Lower leg skin (tissue), 4 donors: ENCODE data around the gene NUP62. TPM values are rescaled to one million over a fixed set of nuclear protein-coding genes. Genes with fewer than 3 reads are reported as not detected.

Experiments
- DNase-seq, 2 donors: peaks; one replicate each; pipeline ENCODE4 v3.0.0-alpha.2; 2019; ENCODE audit warnings: low spot score in 2 of 2
- H3K4me3 ChIP-seq: fragments of 200-600 bp; sonication (generic); 2 replicates; pipeline ENCODE4 v1.5.1; 2017; ENCODE audit warnings: mild to moderate bottlenecking, low read depth; ENCODE audit not compliant: poor library complexity, severe bottlenecking
- CTCF ChIP-seq, 3 donors: fragments of 450-650 bp; IDR thresholded peaks; one replicate each; pipeline ENCODE4 v1.5.1; 2016; ENCODE audit warnings: antibody characterized with exemption in 3 of 3, mild to moderate bottlenecking in 3 of 3, moderate library complexity in 2 of 3
- POLR2A ChIP-seq, 2 donors: fragments of 450-650 bp; IDR thresholded peaks; one replicate each; pipeline ENCODE4 v1.6.1; 2016 to 2017; ENCODE audit warnings: antibody characterized with exemption in 2 of 2, mild to moderate bottlenecking in 1 of 2, moderate library complexity in 1 of 2
- WGBS, 2 donors: methylation state at CpG; one replicate each; pipeline ENCODE4 v1.1.5; 2018; 5-methylcytosine and 5-hydroxymethylcytosine counted together
- intact Hi-C: fragments of 100-400 bp; cut with DNase I; formaldehyde crosslinking; loops from one replicate; pipeline ENCODE4 v1.15.0; 2023; ENCODE audit warnings: low total_unique reads
- total RNA-seq, 4 donors: library from RNA; depleted of rRNA; stranded (reverse); fragments of >200 nt; gene quantifications; one replicate each; pipeline ENCODE4 v1.1.0, GENCODE V29; 2016

NUP62 gene
- total RNA-seq, 4 donors from 2014 or later = 36.4 to 45.5 (median 41.1) TPM

- no peak overlapping the region for H3K4me3 ChIP-seq
- DNase-seq = no peak
- 81 to 86% methylated on average over 10 of the region's 10 CpGs for WGBS, 2 donors
- no peak for TF ChIP-seq POLR2A (IDR thresholded peaks at IDR 0.05)
- no peak for TF ChIP-seq CTCF (IDR thresholded peaks at IDR 0.05)
- intact Hi-C loops = no loop called here
Observed at GRCh38 chr19:49957262-49957915, 28.1 kb upstream of the NUP62 start.

- no peak for DNase-seq
- intact Hi-C loops = no loop called here
- WGBS, 2 donors = 78 to 81% methylated on average over 9 of the region's 9 CpGs
- H3K4me3 ChIP-seq = no peak overlapping the region
- TF ChIP-seq CTCF (IDR thresholded peaks at IDR 0.05) = no peak
- TF ChIP-seq POLR2A (IDR thresholded peaks at IDR 0.05) = no peak
Observed at GRCh38 chr19:49956115-49956495, 26.8 kb upstream of the NUP62 start.

- DNase-seq = no peak
- 71 to 79% methylated on average over 11 of the region's 11 CpGs for WGBS, 2 donors
- H3K4me3 ChIP-seq = no peak overlapping the region
- TF ChIP-seq CTCF (IDR thresholded peaks at IDR 0.05) (no peak), POLR2A (IDR thresholded peaks at IDR 0.05) (no peak)
- intact Hi-C loops = no loop called here
Observed at GRCh38 chr19:49954933-49955332, 25.6 kb upstream of the NUP62 start.

GRCh38 chr19:49954092-49954829, 25.0 kb upstream of the NUP62 start:
- intact Hi-C loops = no loop called here
- TF ChIP-seq POLR2A (IDR thresholded peaks at IDR 0.05) (no peak), CTCF (IDR thresholded peaks at IDR 0.05) (no peak)
- no peak for DNase-seq
- WGBS, 2 donors = 18 to 24% methylated on average over 12 of the region's 12 CpGs
- H3K4me3 ChIP-seq = no peak overlapping the region

- no peak for DNase-seq
- no peak overlapping the region for H3K4me3 ChIP-seq
- TF ChIP-seq CTCF (IDR thresholded peaks at IDR 0.05) (no peak), POLR2A (IDR thresholded peaks at IDR 0.05) (no peak)
- intact Hi-C loops = no loop called here
- WGBS, 2 donors = 62 to 67% methylated on average over 7 of the region's 7 CpGs
Observed at GRCh38 chr19:49953416-49953815, 24.1 kb upstream of the NUP62 start.
